ENCODE data around the gene SYDE2.
A peak's percentile ranks its signal among the peaks of the same experiment; 100 is the strongest.

SYDE2 gene

GRCh38 chr1:85111695-85112094, 89.1 kb downstream of the SYDE2 start:
- TF ChIP-seq, protein P1, sequence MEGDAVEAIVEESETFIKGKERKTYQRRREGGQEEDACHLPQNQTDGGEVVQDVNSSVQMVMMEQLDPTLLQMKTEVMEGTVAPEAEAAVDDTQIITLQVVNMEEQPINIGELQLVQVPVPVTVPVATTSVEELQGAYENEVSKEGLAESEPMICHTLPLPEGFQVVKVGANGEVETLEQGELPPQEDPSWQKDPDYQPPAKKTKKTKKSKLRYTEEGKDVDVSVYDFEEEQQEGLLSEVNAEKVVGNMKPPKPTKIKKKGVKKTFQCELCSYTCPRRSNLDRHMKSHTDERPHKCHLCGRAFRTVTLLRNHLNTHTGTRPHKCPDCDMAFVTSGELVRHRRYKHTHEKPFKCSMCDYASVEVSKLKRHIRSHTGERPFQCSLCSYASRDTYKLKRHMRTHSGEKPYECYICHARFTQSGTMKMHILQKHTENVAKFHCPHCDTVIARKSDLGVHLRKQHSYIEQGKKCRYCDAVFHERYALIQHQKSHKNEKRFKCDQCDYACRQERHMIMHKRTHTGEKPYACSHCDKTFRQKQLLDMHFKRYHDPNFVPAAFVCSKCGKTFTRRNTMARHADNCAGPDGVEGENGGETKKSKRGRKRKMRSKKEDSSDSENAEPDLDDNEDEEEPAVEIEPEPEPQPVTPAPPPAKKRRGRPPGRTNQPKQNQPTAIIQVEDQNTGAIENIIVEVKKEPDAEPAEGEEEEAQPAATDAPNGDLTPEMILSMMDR (conservative IDR thresholded peaks at IDR 0.05; ENCODE audit: low read depth, low read length): no peak
- DNase-seq (ENCODE audit: low read depth): no peak
- H3K4me3 ChIP-seq (ENCODE audit: low read length): no peak overlapping the region

DNA sequence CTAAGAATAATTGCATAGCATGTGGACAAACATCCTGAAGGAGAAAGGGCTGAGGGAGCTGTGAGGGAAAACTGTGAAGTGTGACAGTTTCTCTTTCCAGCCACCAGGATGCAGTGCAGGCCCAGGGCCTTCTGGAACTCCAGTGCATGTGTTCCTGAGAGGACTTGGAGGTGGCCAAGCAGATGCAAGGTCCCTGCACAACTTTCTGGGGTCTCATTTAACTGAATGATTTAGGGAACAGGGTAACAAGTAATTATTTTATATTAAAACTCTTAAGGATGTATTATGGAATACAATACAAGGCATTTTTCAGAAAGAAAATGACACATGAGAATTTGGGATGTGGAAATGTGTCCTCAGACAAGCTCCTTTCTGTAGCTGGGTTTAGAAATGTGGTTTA, 91.3 kb downstream of the SYDE2 start:
- DNase-seq (ENCODE audit: low read depth): peak; percentile 29

More for the DNA sequence above, 91.3 kb downstream of the SYDE2 start:
- TF ChIP-seq, protein P1 (conservative IDR thresholded peaks at IDR 0.05; ENCODE audit: low read depth, low read length): peak; percentile 93
- H3K4me3 ChIP-seq (ENCODE audit: low read length): no peak overlapping the region
